Left renal pelvis (tissue), 4 donors: ENCODE data around the gene SLC12A4. TPM values are rescaled to one million over a fixed set of nuclear protein-coding genes. Genes with fewer than 3 reads are reported as not detected.

Experiments
- DNase-seq, 4 donors: peaks; one replicate each; pipeline ENCODE4 v3.0.0-alpha.2; 2013; ENCODE audit warnings: low read depth in 4 of 4, low spot score in 3 of 4
- polyA plus RNA-seq, 4 donors: library from polyadenylated mRNA; unstranded; fragments of 120-200 nt; gene quantifications; one replicate each; pipeline ENCODE4 v1.2.1, GENCODE V29; 2013; ENCODE audit not compliant: insufficient read length in 4 of 4

SLC12A4 gene
- polyA plus RNA-seq, 4 donors = 32.7 to 61.6 (median 38.5) TPM

DNA sequence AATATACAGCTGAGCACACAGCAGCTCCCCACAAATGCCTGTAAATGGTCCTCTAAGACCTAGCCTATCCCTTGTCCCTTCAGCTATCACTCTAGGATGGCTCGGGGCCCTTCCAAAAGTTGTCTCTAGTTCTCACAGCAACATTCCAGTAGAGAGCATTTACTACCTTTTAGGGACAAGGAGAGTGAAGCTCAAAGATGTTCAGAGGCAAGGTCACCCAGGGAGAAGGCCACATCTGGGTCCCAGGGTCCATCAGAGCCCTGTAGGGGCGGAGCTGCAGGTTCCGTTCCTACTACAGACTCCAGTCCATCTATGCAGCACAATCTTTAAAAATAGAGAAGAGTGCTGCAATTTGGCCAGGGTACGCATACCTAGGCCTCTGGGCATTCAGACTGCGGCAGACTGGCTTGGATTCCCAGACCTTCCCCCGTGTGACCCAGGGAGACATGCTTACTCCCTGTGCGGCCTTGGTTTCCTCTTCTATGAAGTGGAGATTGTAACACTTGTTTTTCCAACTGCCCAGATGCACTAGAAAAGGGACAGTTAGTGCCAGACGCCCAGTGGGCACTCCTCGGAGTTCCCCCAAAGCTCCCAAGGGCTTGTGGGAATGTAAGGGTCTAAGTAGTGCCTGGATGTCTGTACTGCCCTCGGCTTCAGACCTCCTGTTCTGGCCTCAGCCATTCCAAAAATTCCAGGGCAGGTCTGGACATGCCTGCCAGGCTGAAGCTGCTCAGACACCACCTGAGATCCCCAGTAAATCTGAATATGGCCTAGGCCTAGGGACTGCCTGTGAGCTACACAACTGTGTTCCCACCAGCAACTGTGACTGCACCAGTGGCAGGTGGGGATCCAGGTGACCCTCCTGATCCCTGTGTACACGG is 2.5 kb downstream of the SLC12A4 start:
- DNase-seq = no peak

DNA sequence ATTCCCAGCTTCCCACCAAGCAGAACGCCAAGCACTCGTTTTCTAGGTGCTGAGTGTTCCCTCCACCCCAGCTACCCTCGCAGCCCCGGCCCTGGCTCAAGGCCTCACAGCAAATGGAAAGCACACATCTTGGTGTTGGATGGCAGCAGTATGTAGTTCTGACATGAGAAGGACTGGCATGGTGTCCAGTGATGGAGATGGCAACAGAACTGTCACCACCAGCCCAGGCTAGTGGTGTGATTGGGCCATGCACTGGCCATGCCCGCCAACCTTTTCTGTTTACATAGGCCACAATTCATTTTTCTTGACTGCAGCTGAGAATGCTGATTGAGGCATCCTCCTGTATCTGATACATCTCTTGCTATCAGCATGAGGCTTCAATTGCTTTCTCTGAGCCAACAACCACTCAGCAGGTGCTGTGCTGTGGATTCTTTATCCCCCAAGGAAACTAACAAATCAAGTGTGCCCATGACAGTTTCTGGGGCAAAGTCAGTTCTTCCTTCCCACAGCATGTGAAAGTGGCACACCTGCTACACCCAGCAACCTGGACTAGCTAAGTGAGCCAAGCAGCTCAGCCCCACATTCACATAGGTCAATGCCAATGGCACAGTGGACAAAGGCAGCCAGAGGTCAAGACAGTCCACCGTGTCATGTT is 3.8 kb downstream of the SLC12A4 start:
- DNase-seq = no peak

DNA sequence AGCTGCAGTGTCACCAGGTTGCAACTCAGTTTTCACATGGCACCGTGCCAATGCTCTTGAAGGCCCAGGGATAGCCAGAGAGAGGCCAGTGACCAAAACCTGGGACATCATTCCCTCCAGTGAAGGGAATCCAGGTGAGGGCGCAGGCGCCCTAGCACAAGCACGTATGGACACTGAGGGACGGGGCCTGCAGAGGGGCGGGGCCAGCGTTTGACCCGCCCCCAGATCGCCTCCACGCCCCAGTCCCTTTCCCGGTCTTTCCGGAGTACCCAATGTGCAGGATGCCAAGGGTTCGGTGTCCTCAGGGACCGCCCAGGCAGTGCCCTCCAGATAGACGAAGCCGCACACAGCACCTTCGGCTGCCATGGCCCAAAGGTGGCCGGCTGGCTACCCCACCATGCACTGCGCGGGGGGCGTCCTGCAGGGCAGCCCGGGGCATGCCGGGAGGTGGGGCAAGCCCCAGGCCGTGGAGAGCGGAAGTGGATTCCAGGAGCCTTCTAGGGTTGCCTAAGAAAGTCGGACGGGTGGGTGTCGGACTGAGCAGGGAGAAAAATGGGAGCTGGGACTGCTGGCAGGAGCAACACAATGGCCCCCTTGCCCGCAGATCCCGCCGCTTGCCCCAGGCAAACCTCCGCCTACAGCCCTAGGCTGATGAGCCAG is 4.6 kb downstream of the SLC12A4 start:
- DNase-seq = no peak

DNA sequence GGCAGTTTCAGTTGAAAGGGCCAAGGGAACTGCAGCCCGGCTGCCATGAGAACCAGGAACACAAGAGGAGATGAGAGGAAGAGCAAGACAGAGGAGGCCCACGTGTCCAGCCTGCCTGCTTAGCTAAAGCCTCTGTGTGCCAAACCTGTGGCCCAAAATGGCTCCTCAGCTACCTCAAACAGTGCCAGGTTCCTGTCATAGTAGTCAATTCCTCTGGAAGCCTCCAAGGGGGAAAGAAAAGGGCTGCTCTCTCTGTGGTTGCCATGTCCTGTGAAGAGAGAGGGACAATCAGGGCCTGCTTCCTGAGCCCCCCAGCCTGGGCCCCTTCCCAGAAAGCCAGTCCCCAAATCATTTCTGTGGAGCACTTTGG is 5.2 kb downstream of the SLC12A4 start:
- DNase-seq = no peak

DNA sequence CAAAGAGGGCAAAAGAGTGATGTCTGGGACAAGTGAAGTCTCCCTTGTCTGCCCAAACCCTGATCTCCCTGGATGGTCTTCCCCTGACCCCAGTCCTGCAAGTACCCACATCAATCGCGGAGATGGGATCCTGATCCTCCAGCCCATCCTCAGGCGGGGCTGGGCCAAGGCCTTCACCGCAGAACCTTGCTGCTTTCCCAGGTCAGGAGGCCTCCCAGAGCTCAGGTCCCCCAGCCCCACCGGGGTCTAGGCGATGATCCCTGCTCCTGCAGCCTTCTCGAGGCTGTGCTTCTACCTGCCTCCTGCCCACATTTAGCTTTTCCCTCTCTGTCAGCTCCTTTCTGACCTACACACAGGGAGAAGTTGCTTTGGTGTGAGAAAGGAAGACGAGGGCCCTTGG is 6.3 kb downstream of the SLC12A4 start:
- no peak for DNase-seq

DNA sequence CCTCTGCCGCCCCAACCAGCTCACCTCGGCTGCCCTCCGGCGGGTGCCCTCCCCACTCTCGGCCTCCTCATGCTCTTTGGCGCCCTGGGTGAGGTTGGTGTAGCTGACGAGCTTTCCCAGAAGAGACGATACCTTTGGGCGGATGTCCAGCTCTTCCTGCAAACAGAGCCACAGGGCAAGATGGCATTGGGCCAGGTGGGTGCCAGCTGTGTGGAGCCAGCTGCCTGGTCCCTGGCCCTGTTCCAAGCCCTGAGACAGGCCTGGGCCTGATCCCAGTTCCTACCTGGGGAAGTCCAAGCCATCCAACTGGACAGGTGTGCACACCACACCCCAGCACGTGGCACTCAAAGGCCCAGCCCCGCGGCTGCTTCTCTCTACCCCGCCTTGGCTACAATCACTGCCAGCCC is 6.9 kb downstream of the SLC12A4 start:
- no peak for DNase-seq

DNA sequence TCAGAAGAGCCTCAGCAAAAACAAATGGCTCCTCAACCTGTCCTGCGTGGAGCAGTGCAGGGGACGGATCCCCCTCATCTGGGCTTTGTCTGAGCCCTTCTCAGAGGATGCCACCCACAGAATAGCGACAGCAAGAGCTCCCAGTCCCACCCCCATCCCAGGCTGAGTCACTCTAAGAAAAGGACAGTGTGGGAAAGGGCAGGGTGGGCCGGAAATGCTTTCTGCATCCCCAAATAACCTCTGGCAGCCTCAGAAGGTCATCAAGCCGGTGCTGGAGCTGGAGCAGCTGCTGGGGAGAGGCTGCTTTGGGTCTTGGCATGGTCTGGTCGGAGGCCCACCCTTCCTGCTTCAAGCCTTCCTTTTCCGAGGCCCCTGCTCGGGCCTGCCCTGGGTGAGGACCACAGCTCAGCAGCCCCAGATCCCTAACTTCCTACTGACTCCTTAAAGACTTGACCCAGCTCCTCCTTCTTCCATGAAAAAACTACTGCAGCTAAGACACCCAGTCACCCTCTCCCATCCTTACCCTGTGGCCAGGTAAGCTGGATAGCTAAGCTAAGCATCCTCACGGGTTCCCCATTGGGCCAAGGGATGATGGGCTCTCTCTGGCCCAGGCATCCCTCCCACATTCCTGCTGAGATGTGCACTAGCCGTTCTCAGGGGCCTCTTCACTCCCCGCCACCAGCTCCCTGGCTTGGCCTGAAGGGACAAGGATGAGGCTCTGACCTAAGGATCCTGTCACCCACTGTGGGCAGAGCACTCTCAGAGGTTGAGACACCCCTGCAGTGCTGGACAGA is 8.7 kb downstream of the SLC12A4 start:
- DNase-seq = no peak

DNA sequence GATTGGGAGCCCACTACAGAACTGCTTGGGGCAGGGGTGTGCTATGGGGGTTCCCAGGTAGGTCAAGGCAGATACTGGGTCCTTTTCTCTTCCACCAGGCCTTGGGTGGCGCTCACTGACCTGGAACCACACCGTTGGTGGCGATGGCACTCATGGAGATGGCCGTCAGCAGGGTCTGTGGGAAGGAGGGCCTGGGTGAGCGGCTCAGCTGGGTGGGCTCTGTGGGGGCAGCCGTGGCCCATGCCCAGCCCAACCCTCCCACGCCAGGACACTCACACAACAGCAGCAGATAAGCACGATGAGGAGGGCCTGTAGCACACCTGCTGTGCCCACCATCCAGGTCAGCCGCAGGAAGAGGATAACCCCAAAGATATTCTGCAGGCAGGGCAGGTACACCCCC is 10.8 kb downstream of the SLC12A4 start:
- DNase-seq = no peak

DNA sequence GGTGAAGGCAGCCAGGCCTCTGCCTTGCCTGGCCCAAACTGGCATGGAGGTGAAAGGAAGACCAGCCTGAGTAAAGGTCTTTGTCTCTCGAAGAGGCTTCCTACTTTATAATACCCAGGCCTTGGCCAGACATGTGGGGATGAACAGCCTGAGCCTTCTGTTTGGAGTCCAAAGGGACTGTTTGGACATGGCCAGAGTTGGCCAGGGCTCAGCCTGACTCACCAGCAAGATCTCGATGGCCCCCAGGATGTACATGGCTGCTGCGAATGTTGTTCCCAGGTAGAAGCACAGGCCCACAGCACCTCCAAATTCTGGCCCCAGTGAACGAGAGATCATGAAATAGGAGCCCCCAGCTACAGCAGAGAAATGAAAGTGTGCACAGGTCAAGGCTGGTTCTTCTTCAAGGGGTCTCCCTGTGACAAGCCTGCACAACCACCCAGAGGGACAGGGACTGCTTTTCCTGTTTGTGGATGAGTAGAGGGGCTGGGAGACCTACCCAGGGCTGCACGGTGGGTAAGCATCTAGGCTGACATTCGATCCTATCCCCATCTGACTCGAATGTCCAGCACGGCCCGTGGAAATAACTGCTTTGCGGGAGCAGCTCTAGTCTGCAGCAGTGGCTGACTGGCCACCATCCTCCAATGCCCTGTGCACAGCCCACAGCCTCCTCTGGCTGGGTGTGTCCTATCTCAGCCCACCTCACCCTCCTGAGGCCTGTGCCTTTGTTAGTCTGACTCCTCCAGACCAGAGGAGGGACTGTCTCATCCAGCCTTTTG is 13.8 kb downstream of the SLC12A4 start:
- DNase-seq = no peak

DNA sequence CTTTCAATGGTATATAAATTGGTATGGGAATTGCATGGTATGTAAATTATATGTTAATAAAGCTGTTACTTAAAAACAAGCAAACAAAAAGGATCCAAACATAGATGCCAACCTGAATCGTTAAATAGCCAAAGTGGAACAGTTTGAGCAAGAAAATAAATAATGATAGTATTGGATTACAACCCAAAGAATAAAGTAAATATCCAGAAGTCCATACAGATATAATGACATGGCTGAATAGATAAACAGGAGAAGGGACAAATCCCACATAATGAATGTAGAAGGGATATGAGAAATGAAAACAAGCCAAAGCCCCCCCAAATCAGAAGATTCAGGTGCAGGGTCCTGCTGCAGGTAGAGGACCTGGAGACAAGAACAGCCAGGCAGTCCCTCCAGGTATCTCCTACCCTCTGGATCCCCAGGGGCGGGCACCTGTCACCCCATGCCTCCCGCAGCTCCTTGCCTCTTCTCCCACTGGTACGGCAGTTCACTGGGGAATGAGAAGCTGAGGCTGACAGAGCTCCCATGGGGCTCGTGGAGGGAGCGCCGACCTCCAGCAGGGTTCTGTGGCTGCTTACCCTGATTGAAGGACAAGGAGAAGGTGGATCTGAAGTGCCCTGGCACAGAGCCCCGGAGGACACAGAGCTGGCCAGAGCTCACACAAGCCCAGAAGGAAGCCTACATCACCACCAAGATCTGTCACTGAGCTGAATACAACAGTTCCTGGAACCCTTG is 14.6 kb downstream of the SLC12A4 start:
- DNase-seq = no peak

DNA sequence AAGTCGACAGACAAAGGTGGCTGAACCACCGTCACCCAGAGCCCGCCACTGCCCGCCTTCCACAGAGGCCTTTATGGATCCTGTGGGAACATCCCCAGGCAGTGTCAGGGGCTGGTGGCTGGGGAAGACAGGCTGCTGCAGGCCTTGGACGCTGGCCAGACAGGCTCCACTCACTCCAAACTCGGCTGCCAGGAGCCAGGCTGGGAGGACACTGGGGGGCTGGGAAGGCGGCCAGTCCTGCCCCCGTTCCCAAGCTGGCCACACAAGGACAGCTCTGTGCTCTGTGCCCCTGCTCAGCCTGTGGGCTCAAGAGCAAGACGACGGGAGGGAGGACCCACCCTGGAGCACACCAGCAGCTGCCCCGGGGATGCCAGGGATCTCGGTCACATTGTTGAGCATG is 17.0 kb downstream of the SLC12A4 start:
- no peak for DNase-seq

DNA sequence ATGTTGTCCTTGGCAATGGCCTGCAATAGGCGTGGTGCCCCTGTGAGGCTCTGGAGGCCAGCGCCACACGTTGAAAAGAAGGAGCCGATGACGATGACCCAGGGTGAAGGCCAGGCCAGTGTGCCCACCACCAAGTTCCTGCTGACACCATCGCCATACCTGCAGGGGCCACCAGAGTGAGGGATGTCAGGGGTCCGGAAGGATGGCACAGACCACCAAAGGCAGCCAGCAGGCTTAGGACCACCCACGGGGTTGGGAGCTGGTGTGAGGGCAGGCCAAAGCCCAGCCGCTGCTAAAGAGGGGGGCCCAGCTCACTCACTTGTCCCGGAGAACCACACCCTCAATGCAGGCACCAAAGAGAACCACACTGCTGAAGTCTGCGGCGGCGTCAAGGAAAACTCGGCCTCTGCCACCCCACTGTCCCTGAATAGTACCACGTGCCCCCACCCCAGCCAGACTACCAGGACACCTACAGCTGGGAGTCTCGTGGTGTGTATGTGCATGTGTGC is 18.0 kb downstream of the SLC12A4 start:
- DNase-seq = no peak

DNA sequence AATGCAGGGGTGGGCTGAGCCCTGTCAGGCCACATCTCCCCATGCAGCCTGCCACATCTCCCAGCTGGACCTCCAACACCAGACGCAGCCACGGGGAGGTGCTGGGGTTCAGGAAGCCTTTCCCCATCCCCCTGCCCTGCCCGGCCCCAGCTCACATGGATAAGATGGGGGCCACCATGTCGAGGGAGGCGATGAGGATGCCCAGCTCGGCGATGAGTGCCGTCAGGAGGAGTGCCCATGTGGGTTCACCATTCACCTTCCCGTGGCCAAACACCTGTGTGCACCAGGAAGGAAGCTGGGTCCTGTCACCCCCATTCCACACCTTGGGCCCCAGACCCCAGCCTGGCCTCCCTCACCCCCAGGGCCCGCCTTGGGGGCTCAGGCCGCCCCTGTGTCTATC is 18.8 kb downstream of the SLC12A4 start:
- DNase-seq = no peak

DNA sequence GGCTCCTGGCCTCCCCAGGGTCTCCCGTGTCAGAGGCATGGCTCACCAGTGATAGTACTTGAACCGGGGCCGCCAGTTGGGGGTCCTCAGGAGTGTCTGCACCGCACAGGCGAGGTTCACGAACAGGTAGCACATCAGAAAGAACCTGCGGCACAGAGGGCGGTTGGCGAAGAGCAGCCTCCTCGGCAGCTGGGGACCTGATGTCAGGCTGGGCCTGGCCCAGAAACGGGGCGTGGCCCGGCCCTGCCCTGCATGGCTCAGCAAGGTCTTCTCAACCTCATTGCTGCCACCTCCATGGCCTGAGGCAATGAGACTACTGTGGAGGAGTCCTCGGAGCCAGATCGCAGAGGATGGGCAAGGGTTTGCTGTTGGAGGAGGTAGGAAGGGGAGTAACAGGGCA is 20.4 kb downstream of the SLC12A4 start:
- no peak for DNase-seq

DNA sequence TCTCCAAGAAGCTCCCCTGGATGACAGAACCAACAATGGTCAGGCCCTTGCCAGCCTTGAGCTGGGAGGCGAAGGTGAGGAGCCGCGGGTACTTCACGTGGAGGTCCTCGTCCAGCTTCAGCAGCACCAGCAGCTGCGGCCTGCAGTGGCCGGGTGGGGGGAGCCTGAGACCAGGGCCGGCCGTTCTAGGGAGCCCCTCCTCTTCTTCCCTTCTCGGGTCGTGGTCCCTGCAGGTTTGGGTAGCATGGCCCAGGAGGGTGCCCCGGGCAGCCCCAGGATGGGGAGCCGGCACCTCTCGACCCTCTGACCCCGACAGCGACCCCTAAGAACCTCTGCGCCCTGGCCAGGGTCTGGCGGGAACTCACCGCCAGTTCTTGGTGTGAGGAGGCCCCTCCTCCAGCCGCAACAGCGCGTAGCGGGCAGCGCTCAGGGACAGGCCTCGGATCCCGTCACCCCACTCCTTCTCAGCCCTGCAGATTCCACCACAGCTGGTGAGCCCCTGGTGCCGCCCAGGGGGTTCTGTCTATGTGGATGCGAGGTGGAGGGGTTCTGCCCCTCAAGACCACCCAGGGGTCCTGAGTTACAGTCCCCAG is 21.4 kb downstream of the SLC12A4 start:
- DNase-seq = no peak

DNA sequence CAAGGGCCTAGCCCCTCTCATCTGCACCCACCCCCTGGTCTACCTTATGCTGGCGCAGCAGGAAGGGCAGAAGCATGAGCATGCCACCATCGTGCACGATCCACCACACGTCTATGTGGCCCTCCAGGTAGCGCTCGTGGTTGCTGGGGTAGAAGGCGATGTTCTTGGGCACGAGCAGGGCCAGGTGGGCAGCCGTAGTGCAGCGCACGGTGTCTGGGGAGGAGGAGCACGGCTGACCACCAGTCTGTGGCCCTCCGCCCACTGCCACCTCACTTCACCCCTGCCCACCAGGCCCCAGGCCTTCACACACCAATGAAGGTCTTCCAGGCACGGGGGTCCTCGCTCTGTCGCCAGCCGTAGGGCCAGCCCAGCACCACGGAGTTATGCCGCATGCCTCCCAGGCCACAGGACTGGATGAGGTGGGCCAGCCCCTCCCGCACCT is 22.3 kb downstream of the SLC12A4 start:
- DNase-seq = no peak

DNA sequence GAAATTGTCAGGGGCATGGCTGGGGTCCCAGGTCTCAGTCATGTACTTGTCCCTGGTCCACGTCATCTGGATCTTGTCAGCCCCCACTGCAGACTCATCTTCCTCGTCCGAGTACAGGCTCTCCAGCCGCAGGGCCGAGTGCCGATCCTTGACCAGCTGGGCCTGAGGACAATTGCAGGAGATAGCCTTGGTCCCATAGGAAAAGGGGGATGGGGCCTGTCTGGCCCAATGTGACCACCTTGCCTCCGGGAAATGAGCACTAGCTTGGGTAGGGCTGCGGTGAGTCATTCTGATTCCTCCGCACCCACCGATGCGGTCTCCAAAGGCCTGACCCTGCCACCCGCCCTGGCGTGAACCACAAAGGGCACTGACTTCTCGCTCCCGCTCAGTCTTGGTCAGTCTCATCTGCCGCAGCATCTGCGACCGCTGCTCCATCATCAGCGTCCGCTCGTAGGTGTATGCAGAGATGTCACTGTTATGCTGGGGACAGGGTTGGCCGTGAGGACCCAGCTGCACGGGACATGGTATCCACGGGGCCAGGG is 23.0 kb downstream of the SLC12A4 start:
- no peak for DNase-seq

DNA sequence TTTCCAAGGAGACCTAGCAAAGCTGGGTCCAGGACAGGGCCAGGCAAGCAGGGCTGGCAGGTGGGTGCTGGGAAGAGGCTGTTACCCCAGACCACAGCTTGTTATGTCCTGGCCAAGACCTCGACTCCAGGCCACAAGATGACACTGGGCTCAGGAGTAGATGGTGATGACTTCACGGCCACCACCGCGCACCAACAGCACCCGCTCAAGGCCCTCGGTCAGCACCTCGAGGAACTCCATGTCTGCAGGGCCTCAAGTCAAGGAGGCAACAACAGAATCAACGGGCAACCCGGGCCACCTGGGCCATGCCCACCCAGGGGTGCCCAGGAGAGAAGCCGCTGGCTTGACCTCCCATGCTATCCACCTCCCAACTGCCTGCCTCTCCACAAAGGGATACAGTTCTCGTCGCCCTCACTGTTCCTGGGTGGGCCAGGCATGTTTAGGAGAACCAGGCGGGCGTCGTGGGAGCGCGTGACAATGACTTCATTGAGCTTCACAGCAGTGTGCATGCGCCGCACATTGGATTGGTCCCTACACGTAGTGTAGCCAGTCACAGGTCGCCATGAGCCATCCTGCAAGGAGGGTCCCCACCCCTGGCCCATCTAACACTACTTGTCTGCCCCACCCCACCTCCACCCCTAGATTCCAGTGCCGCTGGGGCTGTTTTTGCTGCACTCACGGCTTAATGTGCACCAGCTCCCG is 23.6 kb downstream of the SLC12A4 start:
- no peak for DNase-seq
